Amniotic stem cell (primary cell): Measurements from ENCODE around the gene LTA.

Experiments used
- DNase-seq: peaks from one replicate; lab custom pipeline; 2025; lab: John Stamatoyannopoulos, UW

LTA gene, protein sequence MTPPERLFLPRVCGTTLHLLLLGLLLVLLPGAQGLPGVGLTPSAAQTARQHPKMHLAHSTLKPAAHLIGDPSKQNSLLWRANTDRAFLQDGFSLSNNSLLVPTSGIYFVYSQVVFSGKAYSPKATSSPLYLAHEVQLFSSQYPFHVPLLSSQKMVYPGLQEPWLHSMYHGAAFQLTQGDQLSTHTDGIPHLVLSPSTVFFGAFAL

DNA sequence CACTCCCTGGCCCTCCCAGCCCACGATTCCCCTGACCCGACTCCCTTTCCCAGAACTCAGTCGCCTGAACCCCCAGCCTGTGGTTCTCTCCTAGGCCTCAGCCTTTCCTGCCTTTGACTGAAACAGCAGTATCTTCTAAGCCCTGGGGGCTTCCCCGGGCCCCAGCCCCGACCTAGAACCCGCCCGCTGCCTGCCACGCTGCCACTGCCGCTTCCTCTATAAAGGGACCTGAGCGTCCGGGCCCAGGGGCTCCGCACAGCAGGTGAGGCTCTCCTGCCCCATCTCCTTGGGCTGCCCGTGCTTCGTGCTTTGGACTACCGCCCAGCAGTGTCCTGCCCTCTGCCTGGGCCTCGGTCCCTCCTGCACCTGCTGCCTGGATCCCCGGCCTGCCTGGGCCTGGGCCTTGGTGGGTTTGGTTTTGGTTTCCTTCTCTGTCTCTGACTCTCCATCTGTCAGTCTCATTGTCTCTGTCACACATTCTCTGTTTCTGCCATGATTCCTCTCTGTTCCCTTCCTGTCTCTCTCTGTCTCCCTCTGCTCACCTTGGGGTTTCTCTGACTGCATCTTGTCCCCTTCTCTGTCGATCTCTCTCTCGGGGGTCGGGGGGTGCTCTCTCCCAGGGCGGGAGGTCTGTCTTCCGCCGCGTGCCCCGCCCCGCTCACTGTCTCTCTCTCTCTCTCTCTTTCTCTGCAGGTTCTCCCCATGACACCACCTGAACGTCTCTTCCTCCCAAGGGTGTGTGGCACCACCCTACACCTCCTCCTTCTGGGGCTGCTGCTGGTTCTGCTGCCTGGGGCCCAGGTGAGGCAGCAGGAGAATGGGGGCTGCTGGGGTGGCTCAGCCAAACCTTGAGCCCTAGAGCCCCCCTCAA lies at the start of gene LTA:
TSS of gene LTA (plus strand) at position 249 of the 871 bp plus-strand sequence. CDS start at position 703, 454 bp downstream.
- no peak for DNase-seq

DNA sequence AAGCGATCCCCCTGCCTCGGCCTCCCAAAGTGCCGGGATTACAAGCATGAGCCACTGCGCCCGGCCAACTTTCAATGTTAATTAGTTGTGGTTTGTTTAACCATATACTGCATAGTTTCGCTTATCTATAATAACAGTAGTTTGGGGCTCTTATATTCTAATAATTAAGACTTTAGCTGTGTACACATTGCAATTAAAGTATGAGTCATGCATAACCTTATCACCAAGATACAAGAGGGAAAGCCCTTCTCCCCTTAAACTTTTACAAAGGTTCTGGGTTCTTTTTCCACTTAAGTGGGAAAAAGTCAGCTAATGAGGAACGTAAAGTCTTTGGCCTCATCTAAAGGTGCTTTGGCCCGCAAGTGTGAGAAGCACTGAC lies 46.5 kb upstream of the LTA start:
- DNase-seq: no peak

DNA sequence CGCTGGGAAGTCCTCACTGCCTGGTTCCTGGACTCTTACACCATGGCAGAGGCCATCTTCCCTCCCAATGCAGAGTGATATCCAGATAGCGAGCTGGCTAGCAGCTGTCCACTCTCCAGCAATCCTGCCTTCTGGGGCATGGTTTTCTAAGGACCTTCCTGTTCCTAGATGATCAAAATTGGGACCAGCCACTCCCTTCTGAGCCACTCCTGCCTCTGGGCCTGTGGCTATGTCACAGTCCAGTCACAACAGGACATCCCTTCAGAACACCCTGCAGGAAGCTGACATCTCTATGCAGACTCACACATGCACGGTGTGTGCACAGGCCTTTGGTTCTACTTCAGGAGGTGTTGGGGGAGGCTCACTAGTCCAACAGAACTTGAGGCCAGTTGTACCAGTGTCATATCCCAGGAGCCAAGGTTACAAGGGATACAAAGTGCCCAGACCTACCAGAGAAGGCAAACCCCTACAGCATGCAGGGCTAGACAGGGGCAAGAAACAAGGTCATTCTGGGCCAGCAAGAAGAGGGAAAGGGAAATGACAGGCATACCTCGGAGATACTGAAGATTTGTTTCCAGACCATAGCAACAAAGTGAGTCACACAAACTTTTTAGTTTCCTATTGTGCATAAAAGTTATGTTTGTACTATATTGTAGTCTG lies 46.0 kb upstream of the LTA start:
- DNase-seq: peak; percentile 11

DNA sequence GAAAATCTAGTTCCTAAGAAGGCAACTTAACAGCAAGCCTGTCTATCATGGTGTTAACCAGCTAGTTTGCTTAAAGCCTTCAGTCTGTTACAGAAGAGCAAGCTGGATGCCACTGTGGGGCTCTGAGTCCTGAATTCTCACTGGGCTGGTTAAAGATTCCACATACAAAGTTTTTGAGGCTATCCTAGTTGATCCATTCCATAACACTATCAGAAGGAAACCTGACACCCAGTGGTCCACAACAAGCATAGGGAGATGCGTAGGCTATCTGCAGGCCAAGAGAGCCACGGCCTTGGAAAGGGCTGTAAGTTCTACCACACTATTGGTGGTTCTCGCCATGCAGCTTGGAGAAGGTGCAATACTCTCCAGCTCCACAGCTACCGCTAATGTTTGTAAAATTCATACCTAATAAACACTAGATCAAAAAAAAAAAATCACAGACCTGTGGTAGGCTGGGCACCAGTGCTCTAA lies 43.7 kb upstream of the LTA start:
- no peak for DNase-seq

DNA sequence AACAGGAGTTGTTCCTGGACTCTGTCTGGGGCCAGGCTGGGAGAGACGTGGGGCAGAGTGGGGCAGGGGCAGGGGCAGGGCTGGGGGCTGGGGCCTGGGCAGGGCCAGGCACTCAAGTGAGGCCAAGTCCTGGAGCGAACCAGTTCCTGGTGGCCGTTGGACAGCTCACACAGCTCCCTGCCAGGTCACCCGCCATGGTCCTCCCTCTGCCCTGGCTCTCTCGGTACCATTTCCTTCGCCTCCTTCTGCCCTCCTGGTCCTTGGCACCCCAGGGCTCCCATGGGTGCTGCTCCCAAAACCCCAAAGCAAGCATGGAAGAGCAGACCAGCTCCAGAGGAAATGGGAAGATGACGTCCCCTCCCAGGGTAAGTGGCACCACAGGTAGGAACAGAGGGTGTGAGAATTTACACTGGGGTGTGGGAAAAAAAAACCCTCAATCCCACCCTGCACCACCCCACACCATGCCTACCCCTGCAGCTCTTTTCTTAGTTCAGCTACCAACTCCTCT lies 43.2 kb upstream of the LTA start, which contains the start of gene MCCD1:
TSS of gene MCCD1 (plus strand) at position 142 of the 508 bp plus-strand sequence. CDS start at position 195, 53 bp downstream.
- no peak for DNase-seq

DNA sequence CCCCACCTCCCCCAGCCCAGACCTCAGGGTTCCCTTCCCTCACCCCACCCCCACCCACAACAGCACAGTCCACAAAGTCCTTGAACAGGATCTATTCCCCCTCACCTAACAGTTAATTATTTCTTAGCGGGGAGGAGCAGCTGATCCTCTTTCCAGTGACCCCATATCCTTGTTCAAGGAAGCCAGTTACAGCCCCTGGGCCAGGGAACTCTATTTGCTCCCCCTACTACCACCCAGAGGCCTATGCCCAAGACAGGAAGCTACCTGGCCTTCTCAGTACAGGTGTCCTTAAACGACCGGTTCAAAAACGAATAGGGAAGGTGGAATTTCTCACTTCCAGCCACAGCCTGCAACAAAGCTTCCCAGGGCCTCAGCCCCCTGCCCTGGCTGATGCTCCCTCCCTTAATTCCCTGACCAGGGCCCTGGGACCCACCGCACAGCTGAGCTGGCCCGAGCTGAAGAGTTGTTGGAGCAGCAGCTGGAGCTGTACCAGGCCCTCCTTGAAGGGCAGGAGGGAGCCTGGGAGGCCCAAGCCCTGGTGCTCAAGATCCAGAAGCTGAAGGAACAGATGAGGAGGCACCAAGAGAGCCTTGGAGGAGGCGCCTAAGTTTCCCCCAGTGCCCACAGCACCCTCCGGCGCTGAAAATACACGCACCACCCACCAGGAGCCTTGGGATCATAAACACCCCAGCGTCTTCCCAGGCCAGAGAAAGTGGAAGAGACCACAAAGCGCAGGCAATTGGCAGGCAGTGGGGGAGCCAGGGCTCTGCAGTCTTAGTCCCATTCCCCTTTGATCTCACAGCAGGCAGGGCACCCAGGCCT lies 42.5 kb upstream of the LTA start:
- no peak for DNase-seq

DNA sequence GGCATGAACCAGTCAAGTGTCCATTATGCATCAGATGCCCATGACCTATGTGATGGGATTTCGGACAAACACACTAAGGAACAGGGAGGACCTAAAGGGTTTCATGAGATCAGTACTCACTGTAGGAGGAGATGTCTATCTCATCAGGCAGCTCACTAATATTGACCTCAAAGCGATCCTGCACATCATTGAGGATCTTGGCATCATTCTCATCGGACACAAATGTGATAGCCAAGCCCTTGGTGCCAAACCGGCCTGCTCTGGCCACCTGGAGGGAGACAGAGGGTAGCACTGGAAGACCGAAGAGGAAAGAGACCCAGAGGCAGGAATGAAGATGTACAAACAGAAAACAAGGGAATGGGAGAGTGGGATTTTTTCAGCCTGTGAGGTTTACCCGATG lies 41.4 kb upstream of the LTA start:
- DNase-seq: no peak

DNA sequence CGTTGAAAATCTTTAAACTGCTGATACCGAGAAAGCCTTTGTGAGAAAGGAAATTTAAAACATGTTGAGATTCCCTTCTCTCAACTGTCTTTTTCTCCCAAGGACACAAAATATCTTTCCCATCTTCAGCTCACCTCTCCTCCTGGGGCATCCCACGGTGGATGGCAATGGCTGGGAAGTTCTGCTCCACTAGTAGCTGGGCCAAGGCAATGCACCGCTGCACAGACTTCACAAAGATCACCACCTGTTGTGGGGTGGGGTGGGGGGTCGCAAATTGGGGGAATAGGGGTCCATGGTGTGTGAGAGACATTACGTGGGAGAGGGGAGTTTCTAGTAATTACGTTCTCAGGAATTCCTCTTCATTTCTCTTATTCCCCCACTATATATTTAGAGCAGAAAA lies 40.9 kb upstream of the LTA start:
- DNase-seq: no peak

DNA sequence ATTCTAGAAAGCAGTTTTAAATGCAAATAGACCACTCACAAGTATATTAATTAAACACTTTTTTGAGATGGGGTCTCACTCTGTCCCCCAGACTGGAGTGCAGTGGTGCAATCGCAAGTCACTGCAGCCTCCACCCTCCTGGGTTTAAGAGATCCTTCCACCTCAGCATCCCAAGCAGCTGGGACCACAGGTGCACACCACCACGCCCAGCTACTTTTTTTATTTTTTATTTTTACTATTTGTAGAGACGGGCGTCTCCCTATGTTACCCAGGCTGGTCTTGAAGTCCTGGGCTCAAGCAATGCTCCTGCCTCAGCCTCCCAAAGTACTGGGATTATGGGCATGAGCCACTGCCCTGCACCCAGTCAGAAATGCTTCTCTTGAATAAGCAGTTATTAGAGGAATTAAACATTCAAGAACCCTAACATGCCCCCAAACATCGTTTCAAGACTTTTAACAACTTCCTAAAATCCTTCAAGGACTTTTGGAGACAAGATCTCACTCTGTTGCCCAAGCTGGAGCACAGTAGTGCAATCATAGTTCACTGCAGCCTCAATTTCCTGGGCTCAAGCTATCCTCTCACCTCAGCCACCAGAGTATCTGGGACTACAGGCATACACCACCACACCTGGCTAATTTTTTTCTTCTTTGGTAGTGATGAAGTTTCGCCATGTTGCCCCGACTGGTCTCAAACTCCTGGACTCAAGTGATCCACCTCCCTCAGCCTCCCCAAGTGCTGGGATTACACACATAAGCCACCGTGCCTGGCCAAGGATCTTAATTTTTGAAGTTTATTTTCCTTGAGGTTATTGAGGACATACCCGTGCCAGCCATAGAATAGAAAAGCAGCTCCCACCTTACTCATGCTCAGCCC lies 40.1 kb upstream of the LTA start:
- DNase-seq: no peak

DNA sequence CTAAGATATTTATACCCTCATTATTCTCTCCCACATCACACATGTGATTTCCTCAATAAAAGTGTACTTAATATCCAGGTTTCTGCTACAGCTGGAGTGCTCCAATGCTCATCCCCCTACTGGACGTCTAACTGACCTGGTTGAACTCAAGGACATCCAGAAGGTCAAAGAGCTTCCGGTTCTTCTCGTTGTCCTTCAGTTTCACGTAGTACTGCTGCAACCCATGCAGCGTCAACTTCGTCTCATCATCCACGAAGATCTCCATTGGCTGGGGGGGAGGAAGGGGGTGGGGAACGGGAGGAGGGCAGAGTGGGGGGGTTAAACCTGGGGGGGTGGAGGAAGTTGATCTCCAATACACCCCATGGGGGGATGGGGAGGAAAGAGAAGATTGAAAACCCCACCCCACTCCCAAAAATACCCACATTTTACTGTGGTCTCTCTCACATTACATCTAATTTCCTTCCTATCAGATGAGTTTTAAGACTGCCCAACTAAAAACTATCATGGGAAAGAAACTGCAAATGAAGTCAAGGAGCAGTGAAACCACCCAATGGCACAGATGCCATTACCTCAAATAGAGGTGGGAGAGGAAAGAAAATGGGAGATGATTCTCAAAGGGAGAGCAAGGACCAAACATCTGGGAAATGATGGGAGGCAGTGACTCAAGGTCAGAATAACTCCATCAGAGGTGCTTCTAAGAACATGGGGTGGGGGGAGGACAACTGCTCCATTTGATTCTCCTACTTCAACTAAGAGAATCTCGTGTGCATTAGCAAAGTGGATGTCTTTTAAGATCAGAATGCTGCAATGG lies 39.2 kb upstream of the LTA start:
- DNase-seq: no peak

DNA sequence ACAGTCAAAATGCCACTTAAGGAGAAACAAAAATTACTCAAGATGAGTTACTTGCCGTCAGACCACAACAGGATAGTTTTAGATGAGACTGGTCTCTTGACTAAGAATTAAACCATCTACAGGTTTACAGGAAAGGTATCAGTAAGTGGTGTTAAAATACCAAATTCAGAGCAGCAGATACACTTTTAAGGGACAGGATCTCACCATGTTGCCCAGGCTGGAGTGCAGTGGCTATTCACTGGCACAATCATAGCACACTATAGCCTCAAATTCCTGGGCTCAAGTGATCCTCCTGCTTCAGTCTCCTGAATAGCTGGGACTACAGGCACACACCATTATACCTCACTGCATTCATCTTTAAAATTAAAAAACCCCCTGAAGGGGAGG lies 38.6 kb upstream of the LTA start:
- no peak for DNase-seq

DNA sequence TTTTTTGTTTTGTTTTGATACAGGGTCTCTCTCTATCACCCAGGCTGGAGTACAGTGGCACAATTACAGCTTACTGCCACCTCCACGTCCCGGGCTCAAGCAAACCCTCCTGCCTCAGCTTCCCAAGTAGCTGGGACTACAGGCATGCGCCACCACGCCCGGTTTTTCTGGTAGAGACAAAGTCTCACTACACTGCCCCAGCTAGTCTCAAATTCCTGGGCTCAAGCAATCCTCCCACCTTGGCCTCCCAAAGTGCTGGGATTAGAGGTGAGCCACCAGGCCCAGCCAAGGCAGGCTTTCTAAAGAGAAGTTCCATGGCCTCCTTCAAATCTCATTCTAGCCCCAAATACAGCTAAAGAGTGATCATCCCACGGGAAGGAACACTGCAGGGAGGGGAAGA lies 38.1 kb upstream of the LTA start:
- no peak for DNase-seq

DNA sequence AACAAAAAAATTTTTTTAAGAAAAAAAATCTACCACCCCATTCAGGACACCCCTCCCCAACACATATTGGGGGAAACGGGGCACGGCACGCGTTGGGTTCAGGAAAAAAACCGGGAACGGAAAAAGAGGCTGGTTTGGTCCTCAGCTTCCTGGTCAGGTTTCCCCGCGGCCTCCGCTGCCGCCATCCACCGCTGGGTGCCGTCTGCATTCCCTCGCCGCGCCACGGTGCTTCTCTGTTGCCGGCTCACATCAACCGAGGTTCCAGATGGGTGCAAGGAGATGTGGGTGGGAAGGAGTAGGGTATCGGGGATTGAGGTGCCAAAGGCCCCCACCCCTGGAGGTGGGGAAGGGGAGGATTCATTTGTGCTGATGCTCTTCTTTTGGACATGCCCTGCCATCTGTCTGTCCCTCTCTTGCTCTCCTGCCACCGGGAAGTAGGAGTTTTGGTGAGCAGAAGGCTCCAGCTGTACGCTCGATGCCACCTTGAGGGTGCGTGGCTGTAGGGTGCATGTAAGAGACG lies 37.5 kb upstream of the LTA start:
- no peak for DNase-seq

DNA sequence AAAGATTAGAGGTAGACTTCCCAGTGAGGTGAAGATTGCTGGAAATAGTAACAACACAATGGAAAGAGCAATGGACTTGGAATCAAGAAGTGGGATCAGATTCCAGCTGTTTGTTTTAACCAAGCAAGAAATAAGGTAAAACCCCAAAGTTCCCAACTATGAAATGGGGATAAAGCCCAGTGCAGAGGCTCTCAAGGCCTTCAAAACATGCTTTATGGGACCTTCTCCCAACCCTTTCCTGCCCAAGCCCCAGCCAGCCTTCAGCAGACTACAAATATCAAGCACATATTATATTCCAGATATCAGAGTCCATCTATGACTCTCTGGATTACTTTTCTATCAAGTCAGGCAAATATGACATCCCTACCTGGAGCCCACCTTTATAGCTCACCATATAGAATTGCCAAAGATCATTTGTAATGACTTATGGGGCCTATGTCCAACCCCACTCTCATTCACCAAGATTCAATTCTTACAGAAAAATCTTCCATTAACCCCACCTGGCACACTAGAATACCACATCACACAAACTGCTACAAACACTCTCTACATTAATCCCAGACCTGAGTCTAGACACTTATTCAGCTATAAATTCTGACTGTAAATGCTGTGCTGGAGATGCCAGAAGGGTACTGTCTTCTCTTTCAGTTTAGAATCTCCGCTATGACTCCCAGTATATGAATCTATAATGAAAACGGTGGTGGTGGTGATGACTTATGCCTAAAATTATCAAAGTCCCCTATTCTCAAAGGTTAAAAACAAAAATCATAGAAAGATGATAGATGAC lies 36.4 kb upstream of the LTA start:
- no peak for DNase-seq

DNA sequence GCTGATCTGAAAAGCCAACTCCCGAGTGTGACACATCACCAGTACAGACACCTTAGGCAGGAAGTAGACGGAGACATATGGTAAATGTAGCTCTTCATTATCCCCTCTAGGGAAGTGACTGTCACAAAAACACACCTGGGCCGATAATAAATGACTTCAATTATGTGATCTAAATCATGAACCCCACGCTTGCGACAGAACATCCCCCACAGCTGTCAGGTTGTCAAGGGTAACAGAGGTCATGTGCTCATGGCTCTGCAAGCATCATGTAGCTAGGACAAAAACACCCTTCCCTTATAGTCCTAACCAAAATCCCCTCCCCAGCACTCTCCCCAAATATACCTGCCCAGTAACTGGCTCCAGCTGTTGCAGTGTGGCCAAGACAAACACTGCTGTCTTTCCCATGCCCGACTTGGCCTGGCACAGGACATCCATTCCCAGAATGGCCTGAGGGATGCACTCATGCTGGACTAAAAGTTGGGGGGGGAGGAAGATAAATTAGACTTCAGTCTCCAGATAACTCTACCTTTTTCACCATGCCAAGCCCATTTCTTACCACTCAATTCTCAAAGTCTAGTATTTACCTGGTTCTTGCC lies 33.2 kb upstream of the LTA start:
- DNase-seq: no peak

DNA sequence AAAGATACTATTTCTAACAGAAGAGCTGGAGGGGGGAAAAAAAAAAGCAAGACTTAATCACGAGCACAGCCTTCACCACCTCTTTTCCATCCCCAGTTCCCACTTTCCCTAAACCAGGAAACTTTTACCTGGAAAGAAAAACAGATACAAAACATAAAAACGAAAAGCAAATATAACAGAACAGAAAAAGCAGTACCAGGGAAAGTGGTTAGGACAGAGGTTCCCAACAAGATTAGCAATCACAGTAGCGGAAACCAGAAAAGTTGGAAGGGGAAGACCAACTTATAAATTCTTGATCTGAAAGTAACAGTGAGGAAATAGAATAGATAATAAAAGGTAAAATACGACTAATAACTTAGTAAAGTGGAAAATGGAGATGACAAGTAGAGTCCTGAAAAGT lies 31.4 kb upstream of the LTA start:
- DNase-seq: no peak

DNA sequence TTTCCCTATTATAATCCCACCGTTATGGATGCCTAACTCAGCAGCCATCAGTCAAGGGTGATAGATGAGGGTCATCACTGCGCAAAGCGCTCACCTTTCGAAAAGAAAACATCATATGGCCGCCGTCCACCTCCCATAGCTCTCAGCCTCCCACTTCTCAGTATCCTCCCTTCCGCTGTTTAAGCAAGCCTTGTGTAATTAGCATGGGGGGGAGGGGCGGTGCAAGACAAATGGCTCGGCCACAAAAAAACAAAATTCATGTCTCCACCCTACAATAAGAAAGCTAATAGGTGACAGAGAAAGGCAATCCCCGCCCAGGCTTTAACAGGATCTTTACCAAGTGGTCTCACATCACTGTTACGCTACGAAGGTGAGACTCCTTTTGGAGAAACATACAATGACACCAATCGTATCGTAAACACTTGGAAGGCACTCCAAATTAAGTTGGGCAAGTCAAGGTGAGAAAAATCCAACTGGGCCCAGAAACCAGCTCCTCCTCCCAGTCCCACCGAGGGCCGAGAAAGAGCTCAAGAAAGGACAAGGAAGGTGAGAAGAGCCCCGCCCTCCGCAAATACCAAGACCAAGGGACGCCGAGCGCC lies 30.9 kb upstream of the LTA start:
- DNase-seq: no peak
